SJCRH30 (cell line): Measurements from ENCODE around the gene NUTF2. TPM values are rescaled to one million over a fixed set of nuclear protein-coding genes. Genes with fewer than 3 reads are reported as not detected.
A peak's percentile ranks its signal among the peaks of the same experiment; 100 is the strongest.
"Not testable (repeated sequence)": the region's sequence is repeated elsewhere in the genome, so short reads cannot be mapped to it uniquely, and the experiment has no call there.

ENCODE experiments used
- DNase-seq, 2 experiments: peaks; one replicate each; pipeline ENCODE4 v3.0.0-alpha.2; 2015 to 2020
- H3K27ac ChIP-seq: fragments of 250-450 bp; sonication (Bioruptor Pico); 2 replicates; pipeline ENCODE4 v1.5.1; 2020; ENCODE audit warnings: mild to moderate bottlenecking, moderate library complexity
- H3K27me3 ChIP-seq: fragments of 250-450 bp; sonication (Bioruptor Pico); 2 replicates; pipeline ENCODE4 v1.5.1; 2020; ENCODE audit warnings: mild to moderate bottlenecking, moderate library complexity
- H3K36me3 ChIP-seq: fragments of 250-450 bp; sonication (Bioruptor Pico); 2 replicates; pipeline ENCODE4 v1.5.1; 2020; ENCODE audit warnings: mild to moderate bottlenecking, moderate library complexity
- H3K4me1 ChIP-seq: fragments of 250-450 bp; sonication (Bioruptor Pico); 2 replicates; pipeline ENCODE4 v1.5.1; 2020; ENCODE audit warnings: mild to moderate bottlenecking, moderate library complexity
- H3K4me3 ChIP-seq: fragments of 250-450 bp; sonication (Bioruptor Pico); 2 replicates; pipeline ENCODE4 v1.5.1; 2020; ENCODE audit warnings: mild to moderate bottlenecking, moderate library complexity
- H3K9me3 ChIP-seq: fragments of 250-450 bp; sonication (Bioruptor Pico); replicated peaks from 2 replicates; pipeline ENCODE4 v1.5.1; 2020; ENCODE audit warnings: mild to moderate bottlenecking, moderate library complexity
- total RNA-seq: library from RNA; depleted of rRNA; stranded (reverse); fragments of >200 nt; shearing (Covaris generic); gene quantifications from 2 replicates; pipeline ENCODE4 v1.2.3, GENCODE V29; 2014

NUTF2 gene
- total RNA-seq, 1 experiment from 2014 or later = 177 TPM

GRCh38 chr16:67897231-67897630 lies 50.5 kb downstream of the NUTF2 start:
- Histone ChIP-seq H3K4me1 (peaks cover under 1% of the 10 kb centered on the region; the same call in 1 of the 2 replicates), H3K9me3 (no peaks in the 10 kb centered on the region), H3K4me3 (no peak overlapping the region), H3K27ac (no peak overlapping the region), H3K27me3 (no peaks in the 10 kb centered on the region), H3K36me3 (no peaks in the 10 kb centered on the region)
- DNase-seq = no peak

- H3K27me3 ChIP-seq = no peaks in the 10 kb centered on the region
- DNase-seq = no peak
- peaks cover 7% of the 10 kb centered on the region; the same call in 1 of the 2 replicates for H3K4me1 ChIP-seq
- H3K4me3 ChIP-seq = no peak overlapping the region
- H3K36me3 ChIP-seq = no peaks in the 10 kb centered on the region
- H3K9me3 ChIP-seq = no peaks in the 10 kb centered on the region
- no peak overlapping the region for H3K27ac ChIP-seq
These were observed 55.0 kb downstream of the NUTF2 start for GRCh38 chr16:67901734-67902133.

DNA sequence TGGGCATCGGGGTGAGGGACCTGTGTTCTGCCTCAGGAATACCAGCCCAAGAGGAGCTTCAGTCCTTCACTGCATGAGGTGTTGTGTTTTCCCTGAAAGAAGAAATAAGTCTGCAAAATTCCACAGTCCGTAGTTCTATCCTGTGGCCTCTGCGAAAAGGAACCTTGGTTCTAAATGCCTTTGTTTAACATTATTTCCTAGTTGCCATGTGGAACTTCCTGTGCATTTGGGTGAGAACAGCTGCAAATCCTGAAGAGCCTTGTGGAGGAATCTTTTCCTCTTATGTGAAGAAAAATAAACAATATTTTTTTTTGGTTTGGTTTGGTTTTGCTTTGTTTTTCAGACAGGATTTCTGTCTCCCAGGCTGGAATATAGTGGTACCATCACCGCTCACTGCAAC lies 56.1 kb downstream of the NUTF2 start:
- peak; percentile 12 to 57 for DNase-seq
- no peaks in the 10 kb centered on the region for H3K27me3 ChIP-seq
- H3K4me3 ChIP-seq = no peak overlapping the region
- peaks cover 7% of the 10 kb centered on the region; the same call in 1 of the 2 replicates for H3K4me1 ChIP-seq
- no peaks in the 10 kb centered on the region for H3K9me3 ChIP-seq
- no peaks in the 10 kb centered on the region for H3K36me3 ChIP-seq
- peak overlapping the region; percentile 82 for H3K27ac ChIP-seq

GRCh38 chr16:67907397-67908180 lies 60.9 kb downstream of the NUTF2 start:
- no peak overlapping the region for H3K4me3 ChIP-seq
- DNase-seq = no peak
- no peak overlapping the region for H3K27ac ChIP-seq

DNA sequence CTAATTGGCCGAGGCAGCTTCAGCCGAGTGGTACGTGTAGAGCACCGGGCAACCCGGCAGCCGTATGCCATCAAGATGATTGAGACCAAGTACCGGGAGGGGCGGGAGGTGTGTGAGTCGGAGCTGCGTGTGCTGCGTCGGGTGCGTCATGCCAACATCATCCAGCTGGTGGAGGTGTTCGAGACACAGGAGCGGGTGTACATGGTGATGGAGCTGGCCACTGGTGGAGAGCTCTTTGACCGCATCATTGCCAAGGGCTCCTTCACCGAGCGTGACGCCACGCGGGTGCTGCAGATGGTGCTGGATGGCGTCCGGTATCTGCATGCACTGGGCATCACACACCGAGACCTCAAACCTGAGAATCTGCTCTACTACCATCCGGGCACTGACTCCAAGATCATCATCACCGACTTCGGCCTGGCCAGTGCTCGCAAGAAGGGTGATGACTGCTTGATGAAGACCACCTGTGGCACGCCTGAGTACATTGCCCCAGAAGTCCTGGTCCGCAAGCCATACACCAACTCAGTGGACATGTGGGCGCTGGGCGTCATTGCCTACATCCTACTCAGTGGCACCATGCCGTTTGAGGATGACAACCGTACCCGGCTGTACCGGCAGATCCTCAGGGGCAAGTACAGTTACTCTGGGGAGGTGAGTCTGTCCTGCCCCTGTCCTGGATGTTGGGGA lies 62.5 kb downstream of the NUTF2 start:
- no peak overlapping the region for H3K4me3 ChIP-seq
- no peaks in the 10 kb centered on the region for H3K27me3 ChIP-seq
- no peak overlapping the region for H3K27ac ChIP-seq
- no peaks in the 10 kb centered on the region for H3K9me3 ChIP-seq
- H3K36me3 ChIP-seq = no peaks in the 10 kb centered on the region
- no peak for DNase-seq
- H3K4me1 ChIP-seq = peaks cover 3% of the 10 kb centered on the region

More at GRCh38 chr16:67907397-67908180, 60.9 kb downstream of the NUTF2 start:
- no peaks in the 10 kb centered on the region for H3K36me3 ChIP-seq
- no peaks in the 10 kb centered on the region for H3K9me3 ChIP-seq
- H3K4me1 ChIP-seq = peaks cover 6% of the 10 kb centered on the region
- no peaks in the 10 kb centered on the region for H3K27me3 ChIP-seq

DNA sequence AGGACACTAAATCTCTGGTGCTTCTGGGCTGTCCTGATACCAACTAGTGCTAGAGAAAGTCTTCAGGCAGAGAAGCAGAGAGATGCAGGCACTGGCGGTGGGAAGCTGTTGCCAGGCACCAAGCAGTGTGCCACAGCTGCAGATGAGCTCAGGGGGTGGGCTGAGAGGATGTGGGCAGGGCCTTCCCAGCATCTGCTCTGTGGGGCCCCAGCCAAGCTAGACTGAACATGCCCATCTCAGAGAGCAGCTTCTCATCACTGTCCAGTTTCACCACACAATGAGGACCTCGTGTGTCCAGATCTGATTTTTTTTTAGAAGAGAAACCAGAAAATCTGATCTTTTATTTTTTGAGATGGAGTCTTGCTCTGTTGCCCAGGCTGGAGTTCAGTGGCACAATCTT lies 63.4 kb downstream of the NUTF2 start:
- H3K27me3 ChIP-seq = no peaks in the 10 kb centered on the region
- DNase-seq = peak; percentile 68 to 69
- H3K36me3 ChIP-seq = no peaks in the 10 kb centered on the region
- H3K9me3 ChIP-seq = no peaks in the 10 kb centered on the region
- no peak overlapping the region for H3K27ac ChIP-seq
- peaks cover 3% of the 10 kb centered on the region for H3K4me1 ChIP-seq
- no peak overlapping the region for H3K4me3 ChIP-seq

GRCh38 chr16:67914758-67915495 lies 68.2 kb downstream of the NUTF2 start:
- H3K4me3 ChIP-seq = no peak overlapping the region
- peaks cover 3% of the 10 kb centered on the region for H3K4me1 ChIP-seq
- no peak for DNase-seq
- H3K9me3 ChIP-seq = no peaks in the 10 kb centered on the region
- H3K36me3 ChIP-seq = no peaks in the 10 kb centered on the region
- H3K27me3 ChIP-seq = no peaks in the 10 kb centered on the region
- H3K27ac ChIP-seq = no peak overlapping the region

DNA sequence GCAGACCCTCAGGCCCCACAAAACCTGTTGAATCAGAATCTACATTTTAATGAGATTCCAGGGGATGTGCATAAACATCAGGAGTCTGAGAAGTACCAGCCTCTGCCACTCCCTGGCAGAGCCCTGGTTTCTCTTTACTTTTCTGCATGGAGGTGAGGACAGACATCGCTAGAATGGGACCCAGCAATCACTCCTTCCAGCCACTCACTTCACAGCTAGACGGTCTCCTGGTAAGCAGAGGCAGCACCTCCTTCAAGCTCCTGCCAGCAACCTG lies 68.7 kb downstream of the NUTF2 start:
- H3K9me3 ChIP-seq, H3K27ac ChIP-seq, H3K27me3 ChIP-seq, H3K4me3 ChIP-seq, DNase-seq, H3K4me1 ChIP-seq, H3K36me3 ChIP-seq: not testable (repeated sequence)

GRCh38 chr16:67915831-67916723 lies 69.3 kb downstream of the NUTF2 start:
- Histone ChIP-seq H3K9me3 (no peaks in the 10 kb centered on the region), H3K4me1 (no peaks in the 10 kb centered on the region), H3K27ac (no peak overlapping the region), H3K4me3 (no peak overlapping the region), H3K27me3 (no peaks in the 10 kb centered on the region), H3K36me3 (no peaks in the 10 kb centered on the region)
- no peak for DNase-seq

DNA sequence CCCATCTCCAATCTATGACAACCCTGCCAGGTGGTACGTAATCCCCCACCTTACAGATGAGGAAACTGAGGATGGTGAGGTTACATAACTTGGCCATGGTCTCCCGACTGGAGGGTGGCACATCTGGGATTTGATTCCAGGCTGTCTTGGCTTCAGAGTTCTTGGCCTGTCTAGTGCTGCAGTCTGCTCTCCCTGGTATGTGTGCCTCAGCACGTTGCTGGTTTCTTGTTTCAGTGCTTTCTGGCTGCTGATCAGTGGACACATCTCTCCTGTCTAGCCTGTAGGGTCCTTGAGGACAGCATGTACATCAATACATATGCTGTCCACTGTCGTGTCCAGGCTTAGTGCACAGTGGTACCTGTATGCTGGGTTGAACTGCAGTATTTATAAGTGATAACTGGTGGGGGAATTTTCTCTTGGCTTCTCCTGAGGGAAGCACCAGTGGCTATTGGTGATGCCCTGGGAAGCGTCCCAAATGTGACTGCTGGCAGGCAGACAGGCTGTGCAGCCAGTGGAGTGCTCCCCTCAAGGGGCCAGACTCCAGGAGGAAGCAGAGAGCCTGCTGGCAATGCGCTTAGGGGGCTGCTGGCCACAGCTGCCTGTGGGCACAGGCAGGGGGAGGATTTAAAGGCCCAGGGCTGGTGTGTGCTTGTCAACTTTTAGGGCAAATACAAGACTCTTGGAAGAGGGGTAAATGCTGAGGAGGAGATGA lies 70.6 kb downstream of the NUTF2 start:
- Histone ChIP-seq H3K27ac (no peak overlapping the region), H3K4me1 (no peaks in the 10 kb centered on the region), H3K27me3 (no peaks in the 10 kb centered on the region), H3K9me3 (no peaks in the 10 kb centered on the region), H3K4me3 (no peak overlapping the region), H3K36me3 (no peaks in the 10 kb centered on the region)
- DNase-seq = no peak

- no peak for DNase-seq
- H3K27ac ChIP-seq = no peak overlapping the region
- H3K4me3 ChIP-seq = no peak overlapping the region
- H3K9me3 ChIP-seq = no peaks in the 10 kb centered on the region
- no peaks in the 10 kb centered on the region for H3K36me3 ChIP-seq
- H3K27me3 ChIP-seq = no peaks in the 10 kb centered on the region
- no peaks in the 10 kb centered on the region for H3K4me1 ChIP-seq
These were observed 71.1 kb downstream of the NUTF2 start for GRCh38 chr16:67917852-67918236.

DNA sequence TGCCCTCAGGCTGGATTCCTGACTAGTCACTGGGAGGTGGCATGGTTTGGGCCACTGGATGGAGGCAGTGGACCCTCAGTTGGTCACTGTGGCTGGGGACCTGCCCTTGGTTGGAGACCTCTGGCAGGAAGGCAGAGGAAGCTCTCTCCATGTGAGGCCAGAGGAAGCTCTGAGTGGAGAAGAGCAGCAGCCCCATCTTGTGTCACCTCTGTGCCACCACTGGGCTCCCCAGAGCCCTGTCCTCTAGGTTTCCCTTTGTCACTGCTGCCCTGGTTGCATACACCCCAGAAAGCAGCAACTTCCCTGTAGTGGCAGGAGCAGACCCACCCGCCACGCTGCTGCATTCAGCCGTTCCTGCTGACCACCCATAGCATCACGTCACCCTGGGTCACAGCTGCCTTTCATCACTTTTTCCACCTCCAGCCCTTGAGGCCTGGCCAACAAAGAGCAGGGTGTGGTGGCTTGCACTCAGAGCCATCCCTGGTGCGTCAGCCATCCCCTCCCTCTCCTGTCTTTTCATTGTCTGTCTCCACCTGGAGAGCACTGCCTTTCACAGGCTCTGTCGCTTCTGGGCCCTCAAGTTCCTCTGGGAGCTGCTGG lies 73.0 kb downstream of the NUTF2 start:
- no peak for DNase-seq
- H3K36me3 ChIP-seq = no peaks in the 10 kb centered on the region
- no peaks in the 10 kb centered on the region for H3K27me3 ChIP-seq
- no peaks in the 10 kb centered on the region for H3K4me1 ChIP-seq
- H3K27ac ChIP-seq = no peak overlapping the region
- H3K4me3 ChIP-seq = no peak overlapping the region
- H3K9me3 ChIP-seq = no peaks in the 10 kb centered on the region
